ENCODE measurements around the gene VRK3.
A peak's percentile ranks its signal among the peaks of the same experiment; 100 is the strongest.
"Not testable (repeated sequence)": the region's sequence is repeated elsewhere in the genome, so short reads cannot be mapped to it uniquely, and the experiment has no call there.

VRK3 gene, protein sequence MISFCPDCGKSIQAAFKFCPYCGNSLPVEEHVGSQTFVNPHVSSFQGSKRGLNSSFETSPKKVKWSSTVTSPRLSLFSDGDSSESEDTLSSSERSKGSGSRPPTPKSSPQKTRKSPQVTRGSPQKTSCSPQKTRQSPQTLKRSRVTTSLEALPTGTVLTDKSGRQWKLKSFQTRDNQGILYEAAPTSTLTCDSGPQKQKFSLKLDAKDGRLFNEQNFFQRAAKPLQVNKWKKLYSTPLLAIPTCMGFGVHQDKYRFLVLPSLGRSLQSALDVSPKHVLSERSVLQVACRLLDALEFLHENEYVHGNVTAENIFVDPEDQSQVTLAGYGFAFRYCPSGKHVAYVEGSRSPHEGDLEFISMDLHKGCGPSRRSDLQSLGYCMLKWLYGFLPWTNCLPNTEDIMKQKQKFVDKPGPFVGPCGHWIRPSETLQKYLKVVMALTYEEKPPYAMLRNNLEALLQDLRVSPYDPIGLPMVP

DNA sequence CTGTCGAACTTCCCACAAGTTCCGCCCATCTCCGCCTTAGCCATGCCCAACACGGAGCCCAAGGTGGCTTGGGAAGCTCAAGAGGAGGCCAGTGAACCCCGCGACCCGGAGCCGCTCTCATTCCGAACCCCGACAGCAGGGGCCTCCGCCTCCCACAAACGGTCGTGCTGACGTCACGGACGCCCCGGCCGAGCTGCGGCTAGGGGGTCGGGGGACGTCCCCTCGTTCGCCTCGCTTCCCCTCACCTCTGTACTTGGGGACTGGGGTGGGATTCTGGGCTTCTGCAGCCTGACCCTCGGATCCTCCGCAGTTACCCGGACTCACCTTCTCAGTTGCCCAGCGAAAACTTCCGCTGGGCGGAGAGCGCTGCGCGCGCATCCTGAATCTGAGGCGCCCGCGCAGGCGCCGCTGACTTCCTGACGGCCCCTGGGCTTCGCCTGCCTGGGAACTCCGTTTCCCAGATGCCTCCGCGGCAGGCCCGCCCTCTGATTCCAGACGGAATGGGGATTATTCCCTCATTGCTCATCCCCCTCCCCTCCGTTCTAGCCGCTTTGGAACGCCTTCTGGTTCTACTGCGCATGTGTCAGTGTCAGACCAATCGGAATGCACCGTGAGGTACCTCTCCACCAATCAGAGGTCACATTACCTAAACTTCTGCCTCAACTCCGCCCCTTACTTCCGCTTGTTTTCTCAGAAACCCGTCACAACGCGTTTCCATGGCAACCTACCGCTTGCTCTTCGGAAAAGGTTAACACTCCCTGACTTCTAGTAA lies at the start of gene VRK3:
Gene VRK3 (minus strand): TSS at position 351 of the 772 bp plus-strand sequence. CDS start 9,210 bp downstream, outside the sequence.
- peaks cover 38% of the 10 kb centered on the region for H3K4me1 ChIP-seq
- H4K20me1 ChIP-seq: peaks cover 62% of the 10 kb centered on the region
- TF ChIP-seq Cebpa-rat (IDR thresholded peaks at IDR 0.05): no peak

DNA sequence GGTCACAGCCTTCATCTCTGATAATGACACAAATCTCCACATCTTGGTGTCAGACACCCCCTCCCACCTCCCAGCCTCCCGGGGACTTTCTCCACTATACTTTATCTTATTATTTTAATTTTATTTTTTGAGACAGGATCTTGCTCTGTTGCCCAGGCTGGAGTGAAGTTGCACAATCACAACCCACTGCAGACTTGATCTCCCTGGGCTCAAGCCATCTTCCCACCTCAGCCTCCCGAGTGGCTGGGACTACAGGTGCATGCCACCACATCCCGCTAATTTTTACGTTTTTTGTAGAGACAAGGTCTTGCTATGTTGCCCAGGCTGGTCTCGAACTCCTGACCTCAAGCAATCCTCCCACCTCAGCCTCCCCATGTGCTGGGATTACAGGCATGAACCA lies 43.2 kb upstream of the VRK3 start:
- not testable (repeated sequence) for H3K27me3 ChIP-seq

More for the DNA sequence above, at the start of gene VRK3:
- Histone ChIP-seq H3K27me3 (no peaks in the 10 kb centered on the region), H3K9me3 (no peaks in the 10 kb centered on the region), H3K9ac (peak within 1 kb of the TSS; percentile 85), H3K4me3 (peak within 1 kb of the TSS; percentile 83), H3K36me3 (peaks cover 50% of the 10 kb centered on the region), H3K27ac (peak within 1 kb of the TSS; percentile 82), H3K4me2 (peak within 1 kb of the TSS; percentile 91)

GRCh38 chr19:50067575-50067974 lies 42.4 kb upstream of the VRK3 start:
- Histone ChIP-seq H4K20me1 (no peaks in the 10 kb centered on the region), H3K9ac (no peak overlapping the region), H3K27me3 (no peaks in the 10 kb centered on the region), H3K4me1 (no peaks in the 10 kb centered on the region), H3K9me3 (no peaks in the 10 kb centered on the region), H3K27ac (no peak overlapping the region), H3K36me3 (no peaks in the 10 kb centered on the region), H3K4me2 (no peak overlapping the region), H3K4me3 (no peak overlapping the region)
- no peak for TF ChIP-seq Cebpa-rat (IDR thresholded peaks at IDR 0.05)

More for the DNA sequence above, 43.2 kb upstream of the VRK3 start:
- not testable (repeated sequence) for H3K27ac ChIP-seq, H3K4me1 ChIP-seq, H3K4me2 ChIP-seq, H3K4me3 ChIP-seq, H3K9ac ChIP-seq, H3K9me3 ChIP-seq, H3K36me3 ChIP-seq, H4K20me1 ChIP-seq

DNA sequence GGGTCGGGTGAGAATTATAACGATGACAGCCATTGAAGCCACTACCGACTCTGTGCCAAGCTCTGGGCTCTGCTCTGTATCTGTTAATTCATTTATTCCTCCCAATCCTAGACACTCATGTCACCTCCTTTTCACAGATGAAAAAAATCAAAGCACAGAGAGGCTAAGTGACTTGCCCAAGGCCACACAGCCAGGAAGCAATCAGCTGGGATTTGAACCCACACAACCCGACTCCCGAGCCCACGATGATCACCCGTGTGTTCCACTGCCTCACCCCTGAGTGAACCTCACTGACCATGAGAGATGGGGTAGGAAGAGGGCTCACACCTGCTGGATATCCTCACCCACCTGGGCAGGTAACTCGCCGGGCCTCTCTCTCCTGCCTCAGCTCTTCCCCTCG lies 40.8 kb upstream of the VRK3 start:
- Histone ChIP-seq H3K9me3 (peaks cover 12% of the 10 kb centered on the region), H3K4me1 (no peaks in the 10 kb centered on the region), H3K4me3 (no peak overlapping the region), H3K4me2 (no peak overlapping the region), H3K9ac (no peak overlapping the region), H3K27ac (no peak overlapping the region), H3K27me3 (no peaks in the 10 kb centered on the region), H4K20me1 (no peaks in the 10 kb centered on the region), H3K36me3 (no peaks in the 10 kb centered on the region)
- TF ChIP-seq Cebpa-rat (IDR thresholded peaks at IDR 0.05): no peak

GRCh38 chr19:50061650-50062049 lies 36.5 kb upstream of the VRK3 start:
- no peaks in the 10 kb centered on the region for H3K36me3 ChIP-seq
- H3K9me3 ChIP-seq: peaks cover 55% of the 10 kb centered on the region
- H3K4me3 ChIP-seq: no peak overlapping the region
- no peak overlapping the region for H3K4me2 ChIP-seq
- no peaks in the 10 kb centered on the region for H3K4me1 ChIP-seq
- TF ChIP-seq Cebpa-rat (IDR thresholded peaks at IDR 0.05): no peak
- no peaks in the 10 kb centered on the region for H4K20me1 ChIP-seq
- no peak overlapping the region for H3K9ac ChIP-seq
- H3K27me3 ChIP-seq: no peaks in the 10 kb centered on the region
- no peak overlapping the region for H3K27ac ChIP-seq

- Histone ChIP-seq H3K9me3 (peaks cover 61% of the 10 kb centered on the region), H3K27ac (no peak overlapping the region), H4K20me1 (no peaks in the 10 kb centered on the region), H3K4me2 (no peak overlapping the region), H3K9ac (no peak overlapping the region), H3K4me1 (no peaks in the 10 kb centered on the region), H3K4me3 (no peak overlapping the region), H3K36me3 (no peaks in the 10 kb centered on the region), H3K27me3 (no peaks in the 10 kb centered on the region)
- no peak for TF ChIP-seq Cebpa-rat (IDR thresholded peaks at IDR 0.05)
These were observed 34.9 kb upstream of the VRK3 start for GRCh38 chr19:50060107-50060506.

DNA sequence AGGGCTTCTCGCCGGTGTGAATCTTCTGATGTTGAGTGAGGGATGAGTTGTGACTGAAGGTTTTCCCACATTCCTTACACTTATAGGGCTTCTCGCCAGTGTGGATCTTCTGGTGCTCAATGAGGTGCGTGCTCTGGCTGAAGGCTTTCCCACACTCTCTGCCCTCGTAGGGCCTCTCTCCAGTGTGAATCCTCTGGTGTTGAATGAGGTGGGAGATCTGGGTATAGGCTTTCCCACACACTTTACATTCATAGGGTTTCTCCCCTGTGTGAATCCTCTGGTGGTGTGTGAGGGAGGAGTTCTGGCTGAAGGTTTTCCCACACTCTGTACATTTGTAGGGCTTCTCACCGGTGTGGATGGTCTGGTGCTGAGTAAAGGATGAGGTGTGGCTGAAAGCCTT lies 33.9 kb upstream of the VRK3 start:
- H3K4me3 ChIP-seq: peak overlapping the region; percentile 1; the same call in 1 of the 2 replicates
- no peaks in the 10 kb centered on the region for H3K27me3 ChIP-seq
- no peaks in the 10 kb centered on the region for H3K36me3 ChIP-seq
- no peaks in the 10 kb centered on the region for H4K20me1 ChIP-seq
- H3K9me3 ChIP-seq: peaks cover 61% of the 10 kb centered on the region
- H3K27ac ChIP-seq: no peak overlapping the region
- no peaks in the 10 kb centered on the region for H3K4me1 ChIP-seq
- H3K9ac ChIP-seq: no peak overlapping the region
- no peak for TF ChIP-seq Cebpa-rat (IDR thresholded peaks at IDR 0.05)
- H3K4me2 ChIP-seq: no peak overlapping the region

GRCh38 chr19:50058425-50058824 lies 33.3 kb upstream of the VRK3 start:
- Histone ChIP-seq H3K9me3 (peaks cover 61% of the 10 kb centered on the region), H3K36me3 (no peaks in the 10 kb centered on the region), H3K4me2 (no peak overlapping the region)

DNA sequence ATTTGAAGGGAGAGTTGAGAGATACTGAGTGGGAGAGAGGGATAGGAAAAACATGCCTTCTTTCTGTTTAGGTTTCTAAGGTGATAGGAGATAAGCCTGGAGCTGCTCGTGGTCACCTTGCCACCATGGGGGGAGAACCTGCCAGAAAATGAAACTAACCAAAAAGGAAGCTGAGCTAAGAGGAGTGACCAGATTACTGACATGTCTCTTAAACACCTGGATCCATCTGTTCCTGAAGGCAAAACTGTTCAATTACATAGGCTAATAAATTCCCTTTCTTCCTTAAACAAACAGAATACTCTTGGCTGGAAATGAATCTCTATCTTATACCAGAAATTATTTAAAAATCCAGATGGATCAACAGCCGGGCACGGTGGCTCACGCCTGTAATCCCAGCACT lies 27.9 kb upstream of the VRK3 start:
- no peak for TF ChIP-seq Cebpa-rat (IDR thresholded peaks at IDR 0.05)
- no peaks in the 10 kb centered on the region for H3K4me1 ChIP-seq
- H3K27me3 ChIP-seq: no peaks in the 10 kb centered on the region
- H3K36me3 ChIP-seq: peaks cover 19% of the 10 kb centered on the region
- no peak overlapping the region for H3K4me3 ChIP-seq
- no peak overlapping the region for H3K27ac ChIP-seq
- no peak overlapping the region for H3K9ac ChIP-seq
- H3K9me3 ChIP-seq: peaks cover 57% of the 10 kb centered on the region
- no peaks in the 10 kb centered on the region for H4K20me1 ChIP-seq
- H3K4me2 ChIP-seq: no peak overlapping the region

More at GRCh38 chr19:50058425-50058824, 33.3 kb upstream of the VRK3 start:
- Histone ChIP-seq H3K27me3 (no peaks in the 10 kb centered on the region), H4K20me1 (no peaks in the 10 kb centered on the region), H3K9ac (no peak overlapping the region), H3K4me3 (peak overlapping the region; percentile 1; the same call in 1 of the 2 replicates), H3K27ac (no peak overlapping the region), H3K4me1 (no peaks in the 10 kb centered on the region)
- TF ChIP-seq Cebpa-rat (IDR thresholded peaks at IDR 0.05): no peak

DNA sequence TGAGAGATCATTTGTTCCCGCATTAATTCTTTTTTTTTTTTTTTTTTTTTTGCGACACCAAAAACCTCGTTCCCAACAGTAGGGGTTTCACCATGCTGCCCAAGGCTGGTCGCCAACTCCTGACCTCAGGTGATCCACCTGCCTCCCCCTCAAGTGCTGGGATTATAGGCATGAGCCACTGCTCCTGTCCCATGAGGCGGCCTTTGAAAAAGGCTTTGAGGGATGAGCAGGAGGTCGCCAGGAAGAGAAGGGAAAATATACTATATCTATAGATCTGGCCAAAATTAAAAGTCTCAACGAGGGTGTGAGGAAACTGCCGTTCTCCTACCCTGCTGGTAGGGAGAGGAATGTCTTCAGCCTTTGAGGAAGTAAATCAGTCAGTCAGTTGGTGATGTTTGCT lies 26.8 kb upstream of the VRK3 start:
- no peak overlapping the region for H3K9ac ChIP-seq
- H3K27ac ChIP-seq: no peak overlapping the region
- peaks cover 31% of the 10 kb centered on the region for H3K36me3 ChIP-seq
- no peak overlapping the region for H3K4me3 ChIP-seq
- H3K4me2 ChIP-seq: no peak overlapping the region
- H3K9me3 ChIP-seq: peaks cover 57% of the 10 kb centered on the region
- H3K4me1 ChIP-seq: no peaks in the 10 kb centered on the region
- H3K27me3 ChIP-seq: no peaks in the 10 kb centered on the region
- TF ChIP-seq Cebpa-rat (IDR thresholded peaks at IDR 0.05): no peak
- H4K20me1 ChIP-seq: no peaks in the 10 kb centered on the region

- not testable (repeated sequence) for H3K27me3 ChIP-seq, H4K20me1 ChIP-seq, H3K4me1 ChIP-seq, H3K9ac ChIP-seq, H3K27ac ChIP-seq, H3K4me2 ChIP-seq
- Histone ChIP-seq H3K36me3 (peaks cover 37% of the 10 kb centered on the region), H3K4me3 (peak overlapping the region; percentile 25; the same call in 1 of the 2 replicates), H3K9me3 (peaks cover 57% of the 10 kb centered on the region)
These were observed 26.2 kb upstream of the VRK3 start for GRCh38 chr19:50051228-50051895.
